ENCODE measurements around the gene CLINT1. TPM values are rescaled to one million over a fixed set of nuclear protein-coding genes. Genes with fewer than 3 reads are reported as not detected.

The CLINT1 gene
- total and polyA plus RNA-seq, 2 of the 4 experiments (the other 2 are of a cell fraction), result 144 to 146 TPM

- Histone ChIP-seq H4K91ac (ENCODE audit: insufficient read depth, low read depth, low read length) (no peak overlapping the region), H3K4ac (ENCODE audit: low read depth, low read length) (no peak overlapping the region), H2BK15ac (ENCODE audit: low read depth, low read length) (no peak overlapping the region), H2BK5ac (ENCODE audit: low read depth, low read length, poor library complexity, severe bottlenecking) (no peak overlapping the region), H3K9me3 (ENCODE audit: control insufficient read depth, insufficient read depth, low read length) (no peaks in the 10 kb centered on the region), H4K8ac (ENCODE audit: low read depth in 2 of 2, low read length in 2 of 2) (no peak overlapping the region), H3K4me2 (ENCODE audit: low read depth, low read length) (no peak overlapping the region), H3K27ac (ENCODE audit: insufficient read depth, low read length) (no peak overlapping the region), H3K14ac (replicated peaks; ENCODE audit: low read depth, low read length) (no peak overlapping the region), H3K4me1 (ENCODE audit: control insufficient read depth, insufficient read depth, low read length) (no peaks in the 10 kb centered on the region), H2AK5ac (ENCODE audit: low read depth, low read length) (no peak overlapping the region), H3K36me3 (ENCODE audit: control insufficient read depth, insufficient read depth, low read length) (peaks cover 8% of the 10 kb centered on the region), H3K9me1 (ENCODE audit: insufficient read depth, low read length) (no peaks in the 10 kb centered on the region), H4K20me1 (ENCODE audit: insufficient read depth, low read length) (no peaks in the 10 kb centered on the region), H3K23ac (ENCODE audit: low read depth, low read length) (no peak overlapping the region), H4K5ac (ENCODE audit: low read depth, low read length) (no peak overlapping the region), H3K18ac (ENCODE audit: low read depth, low read length) (no peak overlapping the region), H3K56ac (ENCODE audit: extremely low read depth, insufficient read depth, low read length) (no peak overlapping the region), H2AFZ (replicated peaks; ENCODE audit: low read length, poor library complexity) (no peak overlapping the region), H3K9ac (ENCODE audit: low read depth, low read length) (no peak overlapping the region), H3K27me3 (ENCODE audit: control insufficient read depth, insufficient read depth, low read length) (no peaks in the 10 kb centered on the region), H2AK9ac (replicated peaks; ENCODE audit: low read depth, low read length, poor library complexity) (no peak overlapping the region), H3K79me1 (ENCODE audit: low read depth in 1 of 2, low read length in 2 of 2) (peaks cover 0 to 5% of the 10 kb centered on the region in 2 experiments; a peak in 2 of 4 replicates), H2BK20ac (ENCODE audit: low read depth, low read length) (no peak overlapping the region), H3K4me3 (ENCODE audit: insufficient read depth, low read depth, low read length) (no peak overlapping the region), H2BK120ac (ENCODE audit: low read depth, low read length) (no peak overlapping the region)
- no peak for DNase-seq
- dilution Hi-C loops (cut with HindIII; ENCODE audit: low sequenced_read_pairs, unreplicated experiment), result loop anchor here (25.0 kb wide), 1 partner anchor 210 kb away; no protein-coding TSS in a partner anchor
- TF ChIP-seq BHLHE40 (IDR thresholded peaks at IDR 0.05; ENCODE audit: low read depth, low read length) (no peak), NFE2L2 (IDR thresholded peaks at IDR 0.05; ENCODE audit: low read depth, low read length) (no peak), POLR2A (IDR thresholded peaks at IDR 0.05; ENCODE audit: low read depth, low read length) (no peak), RAD21 (IDR thresholded peaks at IDR 0.05; ENCODE audit: low read length) (no peak), RFX5 (IDR thresholded peaks at IDR 0.05; ENCODE audit: low read depth, low read length) (no peak), ELK1 (IDR thresholded peaks at IDR 0.05; ENCODE audit: borderline replicate concordance, low read depth, low read length) (no peak), CEBPB (IDR thresholded peaks at IDR 0.05; ENCODE audit: low read depth, low read length) (no peak), MXI1 (IDR thresholded peaks at IDR 0.05; ENCODE audit: borderline replicate concordance, low read depth, low read length) (no peak), MAFK (IDR thresholded peaks at IDR 0.05; ENCODE audit: low read depth, low read length) (no peak), CHD1 (IDR thresholded peaks at IDR 0.05; ENCODE audit: low read depth, low read length) (no peak), MAZ (IDR thresholded peaks at IDR 0.05; ENCODE audit: borderline replicate concordance, low read depth, low read length) (no peak)
- ChIA-PET CTCF (no interaction called here), POLR2A (ENCODE audit: unreplicated experiment) (no interaction called here)
- WGBS, 2 experiments (ENCODE audit: extremely low coverage in 2 of 2, insufficient read length in 1 of 2), result no CpG with 5 or more reads among the region's 6 CpGs
- in situ Hi-C loops (cut with MboI; ENCODE audit: low sequenced_read_pairs), result no loop called here
- intact Hi-C loops (cut with micrococcal nuclease), result no loop called here
- no peak for ATAC-seq (ENCODE audit: low read depth)
- no TSS peak for BruUV-seq (replicated peaks)
Measured at GRCh38 chr5:157802736-157803135, 56.2 kb downstream of the CLINT1 start.

Measured in IMR-90 (cell line).